ENCODE results near the gene SLC28A2.

DNA sequence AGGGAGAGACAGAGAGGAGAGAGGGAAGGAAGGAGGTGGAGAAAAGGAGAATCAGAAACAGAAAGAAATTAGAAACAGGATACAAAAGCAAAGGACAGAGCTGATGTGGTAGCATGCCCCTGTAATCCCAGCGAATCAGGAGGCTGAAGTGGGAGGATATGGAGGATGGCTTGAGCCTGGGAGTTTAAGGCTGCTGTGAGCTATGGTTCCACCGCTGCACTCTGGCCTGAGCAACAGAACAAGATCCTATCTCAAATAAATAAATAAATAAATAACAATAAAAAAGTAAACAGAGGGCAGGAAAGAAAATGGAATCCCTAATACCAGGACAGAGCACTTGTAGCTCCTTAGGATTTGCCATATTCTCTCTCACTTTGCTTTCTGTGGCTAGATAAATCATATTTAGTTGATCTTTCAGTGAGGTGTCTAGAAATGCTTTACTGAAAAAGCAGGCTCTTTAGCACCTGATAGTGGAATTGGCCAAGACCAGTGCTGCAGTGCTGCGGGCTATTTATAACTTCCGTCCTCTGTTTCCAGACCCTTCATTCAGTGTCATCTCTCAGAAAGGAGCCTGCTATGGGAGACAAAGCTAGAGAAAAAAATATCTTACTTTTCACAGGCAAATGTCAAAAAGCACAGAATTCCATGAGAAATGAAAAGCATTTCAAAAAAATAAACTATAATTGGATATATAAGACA lies 20.0 kb upstream of the SLC28A2 start:
- TF ChIP-seq POLR2A (IDR thresholded peaks at IDR 0.05) = no peak
- TF ChIP-seq, protein P1, sequence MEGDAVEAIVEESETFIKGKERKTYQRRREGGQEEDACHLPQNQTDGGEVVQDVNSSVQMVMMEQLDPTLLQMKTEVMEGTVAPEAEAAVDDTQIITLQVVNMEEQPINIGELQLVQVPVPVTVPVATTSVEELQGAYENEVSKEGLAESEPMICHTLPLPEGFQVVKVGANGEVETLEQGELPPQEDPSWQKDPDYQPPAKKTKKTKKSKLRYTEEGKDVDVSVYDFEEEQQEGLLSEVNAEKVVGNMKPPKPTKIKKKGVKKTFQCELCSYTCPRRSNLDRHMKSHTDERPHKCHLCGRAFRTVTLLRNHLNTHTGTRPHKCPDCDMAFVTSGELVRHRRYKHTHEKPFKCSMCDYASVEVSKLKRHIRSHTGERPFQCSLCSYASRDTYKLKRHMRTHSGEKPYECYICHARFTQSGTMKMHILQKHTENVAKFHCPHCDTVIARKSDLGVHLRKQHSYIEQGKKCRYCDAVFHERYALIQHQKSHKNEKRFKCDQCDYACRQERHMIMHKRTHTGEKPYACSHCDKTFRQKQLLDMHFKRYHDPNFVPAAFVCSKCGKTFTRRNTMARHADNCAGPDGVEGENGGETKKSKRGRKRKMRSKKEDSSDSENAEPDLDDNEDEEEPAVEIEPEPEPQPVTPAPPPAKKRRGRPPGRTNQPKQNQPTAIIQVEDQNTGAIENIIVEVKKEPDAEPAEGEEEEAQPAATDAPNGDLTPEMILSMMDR (IDR thresholded peaks at IDR 0.05) = no peak

Data from lower leg skin (tissue), 3 donors.